ENCODE results near the gene SALL3.

SALL3 gene

DNA sequence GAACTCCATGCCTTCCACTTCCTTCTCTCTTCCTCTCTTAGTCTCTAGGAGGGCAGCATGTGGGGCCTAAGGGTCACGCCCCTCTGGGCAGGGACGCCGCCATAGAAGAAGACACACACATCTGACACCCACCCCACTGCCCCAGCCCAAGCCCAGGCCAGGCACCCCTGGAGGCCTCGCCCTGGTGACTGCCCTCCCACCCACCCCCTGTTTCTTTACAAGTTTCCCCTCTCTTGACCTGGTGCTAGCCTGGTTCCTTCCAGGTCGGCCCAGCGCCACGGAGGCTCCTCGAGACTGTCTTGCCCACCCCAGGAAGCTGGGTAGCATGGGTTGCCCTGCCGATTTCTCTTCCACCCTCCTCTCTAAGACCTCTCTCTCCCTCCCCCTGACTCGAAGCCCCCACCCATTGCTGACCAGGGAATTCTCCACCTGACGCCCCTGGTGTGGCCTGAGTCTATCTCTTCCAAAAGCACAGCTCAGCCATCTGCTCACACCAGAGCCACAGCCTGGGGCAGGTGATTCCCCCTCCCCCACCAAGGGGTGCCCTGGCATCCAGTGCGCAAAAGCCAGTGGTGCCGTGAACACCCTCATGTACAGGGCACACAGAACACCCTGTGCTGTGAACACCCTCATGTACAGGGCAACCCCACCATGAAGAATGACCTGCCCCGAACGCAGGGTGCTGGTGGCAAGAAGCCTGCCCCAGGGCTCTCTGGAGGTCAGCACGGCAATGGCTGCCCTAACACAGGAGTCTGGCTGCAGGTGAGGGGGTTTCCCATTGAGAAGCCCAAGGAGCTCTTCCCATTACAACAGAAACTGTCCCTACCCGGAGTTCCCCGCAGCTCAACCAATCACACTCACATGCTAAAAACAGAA is 13.5 kb upstream of the SALL3 start:
- DNase-seq: no peak

DNA sequence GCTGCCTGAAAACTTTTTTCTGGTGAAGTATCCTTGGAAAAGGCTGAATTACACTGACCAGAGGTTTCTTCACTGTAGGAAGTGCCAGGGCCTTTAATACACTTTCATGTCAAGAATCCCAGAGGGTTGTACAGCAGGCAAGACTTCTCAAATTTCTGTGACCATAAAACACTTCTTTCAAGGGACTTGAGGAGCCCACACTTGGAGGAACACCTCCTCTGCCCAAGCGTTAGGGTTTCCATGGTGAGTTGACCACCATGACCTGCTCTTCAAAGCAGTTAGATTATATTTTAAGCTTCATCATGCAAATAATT is 12.9 kb upstream of the SALL3 start:
- DNase-seq: no peak

DNA sequence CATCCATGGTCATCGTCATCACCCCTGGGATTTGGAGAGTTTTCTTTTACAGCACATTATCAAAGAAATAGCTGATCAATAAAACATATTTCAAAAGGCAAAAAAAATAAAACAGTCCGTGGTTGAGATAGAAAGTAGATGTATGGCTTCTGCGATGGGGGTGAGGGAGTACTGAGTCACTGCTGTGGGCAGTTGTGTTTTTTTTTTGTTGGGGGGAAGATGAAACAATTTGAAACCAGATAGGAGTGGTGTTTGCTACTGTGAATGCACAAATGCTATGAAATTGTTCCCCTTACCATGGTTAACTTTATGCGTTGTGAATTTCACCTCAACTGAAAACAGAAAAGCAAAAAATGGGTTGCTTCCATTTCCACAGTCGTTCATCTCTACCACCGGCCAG is 11.9 kb upstream of the SALL3 start:
- DNase-seq: no peak

DNA sequence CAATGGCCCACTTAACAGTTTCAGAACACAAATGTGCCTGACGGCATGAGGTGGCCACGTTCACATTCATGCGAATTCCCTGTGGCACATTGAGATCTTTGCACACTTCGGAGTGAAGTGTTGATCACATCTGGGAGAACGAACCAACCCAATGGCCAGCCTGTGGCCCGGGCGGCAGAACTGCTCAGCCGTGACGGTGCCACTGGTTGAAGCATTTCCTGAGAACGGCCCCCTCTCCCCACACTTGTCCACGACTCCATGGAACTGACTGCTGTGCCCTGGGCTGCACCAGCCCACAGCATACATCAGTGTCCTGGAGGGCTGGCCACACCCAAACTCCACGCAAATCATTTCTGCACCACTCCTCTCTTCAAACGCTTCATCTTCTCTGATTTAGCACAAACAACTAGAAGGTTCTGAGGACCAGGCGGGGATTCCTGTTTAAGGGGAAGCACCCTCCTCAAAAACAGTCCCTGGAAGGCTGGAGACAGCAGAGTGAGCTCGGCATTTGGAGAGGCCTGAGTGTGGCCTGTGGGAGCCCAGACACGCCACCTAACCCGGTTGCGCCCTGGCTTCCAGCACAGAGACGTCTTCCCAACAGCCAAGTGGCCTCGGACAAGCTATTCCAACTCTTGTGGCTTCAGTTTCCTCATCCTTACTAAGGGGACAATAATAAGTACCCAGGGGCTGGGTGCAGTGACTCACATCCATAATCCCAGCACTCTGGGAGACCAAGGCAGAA is 9.9 kb upstream of the SALL3 start:
- DNase-seq: no peak

DNA sequence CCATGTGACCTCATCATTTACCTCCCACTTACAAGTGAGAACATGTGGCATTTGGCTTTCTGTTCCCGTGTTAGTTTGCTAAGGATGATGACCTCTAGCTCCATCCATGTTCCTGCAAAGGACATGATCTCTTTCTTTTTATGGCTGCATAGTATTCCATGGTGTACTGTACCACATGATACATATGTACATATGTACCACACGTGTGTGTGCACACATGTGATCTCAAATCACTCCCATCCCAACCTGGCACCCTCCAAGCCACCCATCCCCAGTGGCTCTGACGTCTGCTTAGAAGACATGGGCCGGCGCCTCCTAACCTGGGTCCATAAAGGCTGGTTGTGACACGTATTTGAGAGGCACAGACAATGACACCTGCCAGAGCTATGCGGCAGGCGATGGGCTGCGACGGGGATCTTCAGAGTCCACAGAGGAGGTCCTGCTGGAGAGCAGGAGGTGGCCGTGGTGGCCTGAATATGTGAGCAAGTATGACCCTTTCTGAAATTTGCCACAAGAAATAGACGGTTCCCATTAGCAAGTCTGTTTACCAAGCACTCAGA is 8.8 kb upstream of the SALL3 start:
- no peak for DNase-seq

DNA sequence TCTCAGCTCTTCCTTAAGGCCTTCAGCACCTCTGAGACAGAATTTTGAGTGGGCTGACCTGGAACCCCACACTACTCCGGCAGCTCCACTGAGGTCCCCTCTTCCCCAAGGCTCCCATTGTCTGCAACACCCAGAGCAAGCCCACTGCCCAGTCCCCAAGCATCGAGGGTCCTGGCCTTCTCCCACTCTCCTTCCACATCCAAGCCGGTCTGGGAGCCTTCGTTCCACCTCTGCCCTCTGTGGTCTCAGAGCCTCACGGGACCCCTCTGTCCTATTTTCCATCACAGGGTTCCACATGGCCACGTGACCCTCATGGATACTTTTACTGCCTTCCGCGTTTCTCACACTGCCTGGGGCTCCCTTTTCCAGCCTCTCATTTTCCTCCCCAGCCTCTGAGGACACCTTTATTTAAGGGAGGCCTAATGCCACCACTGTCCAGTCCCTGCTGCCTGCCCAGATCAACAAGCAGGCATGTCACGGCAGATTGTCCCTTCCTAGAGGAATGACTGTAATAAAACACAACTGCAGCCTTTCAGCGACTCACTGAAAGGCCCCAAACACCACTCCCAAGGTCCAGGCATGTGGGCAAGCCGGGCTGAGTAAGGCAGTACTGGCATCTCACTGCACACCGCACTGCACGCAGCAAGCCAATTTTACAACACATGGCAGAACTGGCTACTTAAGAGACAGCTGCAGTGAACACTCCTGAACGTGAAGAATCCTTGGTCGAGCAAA is 7.9 kb upstream of the SALL3 start:
- DNase-seq: no peak

DNA sequence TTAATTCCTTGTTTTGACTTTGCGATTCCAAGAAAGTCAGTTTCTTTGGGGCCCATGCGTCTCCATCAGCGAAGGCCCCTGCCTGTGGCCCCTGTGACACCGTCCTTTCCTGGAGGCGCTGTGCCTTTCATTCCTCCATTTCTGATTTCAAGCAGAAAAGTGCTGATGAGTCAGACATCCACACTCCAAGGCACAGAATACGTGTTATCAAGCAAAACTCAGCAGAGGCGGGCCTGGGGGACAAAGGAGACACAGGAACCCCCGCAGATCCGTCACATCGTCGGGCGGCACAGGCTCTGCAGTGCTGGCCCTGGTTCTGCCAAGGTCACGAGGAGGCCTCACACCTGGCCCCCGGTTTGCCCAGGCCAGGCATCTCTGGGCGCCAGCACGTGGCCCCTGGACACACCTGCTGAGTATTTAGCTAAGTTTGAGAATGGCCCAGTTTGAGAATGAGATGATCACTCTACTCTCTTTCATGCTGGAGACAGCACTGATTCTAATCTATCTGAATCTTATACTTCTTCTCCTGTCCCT is 7.2 kb upstream of the SALL3 start:
- DNase-seq: no peak

DNA sequence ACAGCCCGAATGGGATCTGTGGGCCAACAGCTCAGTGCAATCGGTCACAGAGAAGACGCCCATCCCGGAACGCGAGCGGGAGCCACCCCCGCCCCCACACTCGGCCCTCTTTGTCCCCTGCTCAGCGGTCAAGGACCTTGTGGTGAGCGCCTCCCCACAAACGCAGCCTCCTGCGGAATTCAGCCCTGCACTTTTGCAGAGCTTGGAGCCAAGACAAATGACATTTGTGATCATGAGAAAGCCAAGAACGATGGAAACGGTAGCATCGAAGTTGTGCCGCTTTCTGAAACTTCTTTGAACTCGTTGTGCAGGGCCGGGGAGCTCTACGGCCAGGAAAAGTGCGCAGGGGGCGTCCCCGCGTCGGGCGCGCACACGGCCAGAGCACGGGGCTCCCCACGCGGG is 6.7 kb upstream of the SALL3 start:
- no peak for DNase-seq

DNA sequence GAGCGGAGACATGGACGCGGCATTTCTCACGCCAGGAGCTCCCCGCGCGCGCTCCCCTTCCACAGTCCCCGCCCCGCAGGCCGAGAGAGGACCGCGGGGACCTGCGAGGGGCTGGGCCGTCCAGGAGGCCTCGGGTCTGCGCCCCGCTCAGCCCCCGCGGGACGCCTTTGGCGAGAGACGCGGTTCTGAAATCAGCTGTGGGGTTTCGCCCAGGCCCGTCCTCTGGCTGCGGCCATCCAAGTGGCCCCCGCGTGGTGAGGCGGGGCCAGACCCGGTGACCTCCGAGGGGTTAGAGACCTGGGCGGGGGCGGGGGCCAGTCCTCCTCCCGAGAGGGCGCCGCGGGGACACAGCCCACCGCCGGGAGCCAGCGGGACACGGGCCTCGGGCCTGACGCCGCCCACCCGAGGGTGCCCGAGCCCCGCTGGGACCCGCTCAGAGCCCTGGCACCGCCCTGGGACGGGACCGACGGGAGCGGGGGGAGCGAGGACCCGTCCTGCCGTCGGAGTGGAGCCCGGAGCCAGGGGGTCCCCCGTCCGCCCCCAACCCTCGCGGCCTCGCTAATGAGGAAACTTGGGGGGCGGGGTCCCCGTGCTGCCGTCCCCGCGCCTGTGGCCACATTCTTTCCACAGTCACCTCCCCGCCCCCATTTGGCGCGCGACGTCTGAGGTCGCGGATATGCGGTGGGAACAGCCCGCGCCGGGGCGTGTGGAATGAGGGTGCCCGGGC is 6.1 kb upstream of the SALL3 start:
- DNase-seq: no peak

DNA sequence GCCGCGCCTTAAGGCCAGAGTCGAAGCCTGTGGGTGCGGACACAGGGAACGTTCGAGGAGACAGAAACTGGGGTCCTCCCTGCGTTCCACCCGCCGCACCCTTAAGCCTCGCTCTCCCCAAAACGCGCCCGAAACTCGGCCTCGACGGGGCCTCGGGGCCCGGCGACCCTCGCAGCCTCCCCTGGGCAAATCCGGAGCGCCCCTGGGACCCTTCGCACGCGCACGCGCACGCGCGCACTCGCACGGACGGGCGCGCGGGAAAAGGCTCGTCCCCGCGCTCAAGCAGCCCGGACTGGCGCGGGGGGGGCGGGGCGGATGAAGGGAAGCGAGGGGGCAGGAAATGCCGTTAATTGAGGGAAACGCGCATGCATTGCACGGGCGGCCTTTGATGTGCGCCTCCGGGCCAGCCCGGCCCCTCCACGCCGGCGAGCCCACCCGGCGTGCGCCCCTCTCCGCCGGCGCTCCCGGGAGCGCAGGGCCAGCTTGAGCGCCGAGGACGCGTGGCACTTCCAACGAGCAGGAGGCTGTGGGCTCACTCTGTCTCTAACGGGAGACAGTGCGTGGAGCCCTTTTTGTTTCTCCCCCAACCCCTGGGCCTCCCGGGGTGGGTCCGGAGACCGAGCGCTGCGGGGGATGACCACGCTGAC is 5.4 kb upstream of the SALL3 start:
- DNase-seq: no peak

DNA sequence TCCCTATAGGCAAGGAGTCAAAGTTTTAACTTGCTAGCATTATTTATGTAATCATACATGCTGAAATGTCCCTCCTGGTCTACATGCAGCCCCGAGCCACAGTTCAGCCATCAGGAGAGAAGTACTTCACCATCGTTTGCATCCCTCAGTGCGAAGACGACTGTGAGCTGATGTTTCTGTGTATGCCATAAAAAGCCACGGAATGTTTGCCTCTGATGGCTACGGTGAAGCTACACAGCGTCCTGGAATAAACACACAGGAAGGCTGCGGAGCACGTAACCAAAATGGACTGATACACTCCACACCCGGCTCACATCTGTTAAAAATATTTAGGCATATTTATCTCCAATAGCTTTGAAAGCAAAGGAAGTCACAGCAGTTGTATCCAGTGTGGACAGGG is 4.3 kb upstream of the SALL3 start:
- no peak for DNase-seq

DNA sequence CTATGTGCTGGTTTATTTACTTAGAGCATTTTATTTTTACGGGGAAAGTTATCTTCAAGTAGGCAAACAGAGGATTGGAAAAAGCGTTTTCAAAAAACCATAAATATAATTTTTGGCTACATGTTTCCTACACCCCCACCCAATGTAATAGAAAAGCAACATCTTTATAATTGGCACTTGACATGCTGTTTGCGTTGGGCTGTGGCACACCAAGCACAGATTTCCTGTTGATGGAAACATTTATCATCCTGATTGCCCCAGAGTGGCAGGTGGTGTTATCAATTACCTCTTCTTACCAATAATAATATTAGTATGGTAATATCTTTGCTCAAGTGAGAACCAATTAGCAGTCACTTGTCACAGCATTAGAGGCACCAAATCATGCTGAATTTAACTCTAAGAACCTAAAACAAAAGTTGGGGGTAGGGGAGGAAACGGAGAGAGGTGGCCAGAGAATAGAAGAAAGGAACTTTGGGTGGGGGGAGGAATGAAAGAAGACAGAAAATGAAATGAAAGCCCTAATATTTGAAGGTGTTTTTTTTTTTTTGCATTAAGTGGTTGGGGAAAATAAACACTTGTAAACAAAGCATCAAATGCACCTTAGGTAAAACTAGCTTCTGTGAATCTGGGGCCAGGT is 3.8 kb upstream of the SALL3 start:
- no peak for DNase-seq

DNA sequence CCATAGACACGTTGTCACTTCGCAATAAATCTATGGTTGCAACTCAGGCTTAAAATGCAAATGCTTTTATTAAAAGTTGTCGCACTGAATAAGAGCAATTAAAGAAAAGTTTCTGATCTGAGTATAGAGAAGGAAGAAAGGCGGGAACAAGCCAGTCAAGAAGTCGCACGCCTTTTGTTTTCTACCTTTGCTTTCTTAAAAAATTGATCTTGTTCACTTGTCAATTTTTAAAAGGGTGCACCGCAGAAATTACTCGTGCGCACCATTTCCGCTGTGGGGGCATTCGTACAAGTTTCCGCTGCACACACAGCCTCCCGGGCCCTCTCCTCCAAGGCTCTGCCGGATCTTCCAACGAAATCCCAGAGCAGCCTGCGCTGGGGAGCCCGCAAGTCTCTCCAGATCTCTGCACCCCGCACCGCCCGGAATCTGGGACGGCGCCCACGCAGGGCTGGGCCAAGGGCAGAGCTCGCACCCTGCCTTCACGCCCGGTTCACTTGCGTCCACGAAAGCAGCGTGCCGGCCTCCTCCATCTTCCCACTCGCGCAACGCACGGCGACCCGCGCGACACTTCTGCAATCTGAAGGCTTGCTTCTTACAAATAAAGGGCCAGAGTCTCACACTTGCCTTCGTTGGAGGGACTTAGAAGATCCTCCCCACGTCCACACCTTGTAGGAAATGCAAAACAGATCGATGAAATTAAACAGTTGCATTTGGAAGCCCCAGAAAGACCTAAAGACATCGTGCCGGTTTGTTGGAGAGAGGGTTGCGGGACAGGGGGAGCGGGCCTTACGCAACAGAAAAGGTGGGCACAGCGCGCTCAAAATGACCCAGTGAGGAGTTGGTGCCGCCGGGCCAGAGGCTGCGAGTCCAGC is 2.6 kb upstream of the SALL3 start:
- DNase-seq: peak in 1 of 4 experiments; percentile 1

DNA sequence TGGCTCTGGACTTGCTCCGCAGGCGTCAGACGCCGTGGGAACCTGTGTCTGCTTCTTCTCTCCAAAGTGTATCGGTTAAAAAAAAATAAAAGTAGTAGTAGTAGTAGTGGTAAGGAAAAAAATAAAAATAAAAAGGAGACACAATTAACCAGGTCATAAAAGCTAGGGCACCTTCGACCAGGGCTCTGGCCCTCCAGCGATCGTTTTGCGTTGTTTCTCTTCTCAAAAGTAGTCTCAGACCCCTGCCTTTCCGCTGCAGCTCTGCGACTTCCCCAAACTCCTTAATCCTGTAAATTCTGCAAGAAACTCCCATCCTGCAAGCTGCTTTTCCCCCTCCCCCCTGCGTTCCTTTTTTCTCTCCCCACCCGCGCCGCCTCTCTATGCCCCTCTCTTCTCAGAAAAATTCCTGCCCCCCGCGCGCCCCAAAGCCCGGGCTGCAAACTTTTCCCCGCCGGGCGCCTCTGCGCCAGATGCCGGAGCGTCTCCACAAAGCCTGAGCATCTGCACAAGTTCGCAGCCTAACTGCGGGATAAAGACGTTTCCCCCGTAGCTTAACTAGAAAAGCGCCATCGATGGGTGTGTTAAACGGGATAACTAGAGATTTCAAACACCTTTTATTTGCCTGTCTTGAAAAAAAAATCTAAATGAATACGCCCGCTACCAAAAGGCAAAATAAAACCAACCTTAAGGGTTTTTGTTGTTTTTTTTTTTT is 1.8 kb upstream of the SALL3 start:
- DNase-seq: no peak

DNA sequence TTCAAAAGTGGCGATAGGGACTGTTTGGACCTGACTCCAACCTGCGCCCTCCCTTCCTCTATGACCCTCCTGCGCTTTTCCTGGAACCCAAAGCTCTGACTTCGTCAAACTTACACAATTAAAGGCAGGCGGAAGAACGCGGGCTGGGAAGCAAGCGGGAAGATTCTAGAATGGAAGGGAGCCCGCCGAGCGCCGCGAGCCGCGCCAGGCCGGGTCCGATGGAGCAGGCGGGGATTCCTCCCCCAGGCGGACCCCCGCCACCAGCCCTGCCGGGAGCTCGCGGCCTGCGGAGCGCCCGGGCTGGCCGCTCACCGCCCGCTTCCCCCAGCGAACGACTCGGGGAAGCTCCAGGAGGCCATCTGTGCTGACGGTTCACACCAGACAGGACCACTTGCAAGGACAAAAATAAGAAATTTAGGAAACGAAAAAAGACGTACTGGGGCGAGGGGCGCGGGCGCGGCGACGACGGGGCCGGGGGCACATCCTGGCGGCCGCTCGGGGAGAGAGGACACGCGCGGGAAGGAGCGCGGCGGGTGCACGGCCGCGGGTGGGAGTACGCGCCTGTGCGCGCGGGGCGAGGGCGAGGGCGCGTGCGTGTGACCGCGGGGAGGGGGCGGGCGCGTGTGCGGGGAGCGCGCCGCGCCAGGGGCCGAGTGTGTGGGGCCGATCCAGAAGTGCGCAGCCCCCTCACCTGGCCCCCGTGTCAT is 1.1 kb upstream of the SALL3 start:
- no peak for DNase-seq

DNA sequence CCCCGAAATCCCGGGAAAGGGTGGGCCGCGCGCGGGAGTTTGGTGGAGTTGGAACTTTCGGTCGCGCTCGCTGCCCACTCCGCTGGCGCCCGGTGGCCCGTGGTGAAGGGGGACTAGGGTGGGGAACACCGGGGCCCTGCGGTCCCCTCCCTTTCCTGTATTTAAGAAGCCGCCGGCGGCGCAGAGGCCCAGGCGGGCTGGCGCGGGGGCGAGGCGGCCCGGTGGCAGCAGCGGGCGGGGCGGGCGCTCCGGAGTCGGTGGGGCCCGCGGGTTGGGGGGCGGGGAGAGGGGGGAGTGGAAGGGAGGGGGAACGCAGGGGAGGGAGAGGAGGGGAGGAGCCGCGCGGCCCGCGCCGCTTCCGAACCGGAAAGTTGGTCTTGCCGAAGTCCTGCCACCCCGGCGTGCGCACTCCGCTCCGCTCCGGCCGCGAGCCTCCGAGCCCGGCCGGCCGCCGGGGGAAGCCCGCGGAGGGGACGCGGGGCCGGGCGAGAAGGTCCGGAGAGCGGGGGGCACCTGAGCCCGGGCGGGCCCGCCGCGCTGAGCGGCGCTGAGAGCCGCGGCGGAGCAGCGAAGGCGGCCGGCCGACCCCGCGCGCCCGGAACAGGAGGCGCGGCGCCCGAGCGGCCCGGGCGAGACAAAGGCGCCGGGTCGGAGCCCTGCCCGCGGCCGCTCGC is 425 bp upstream of the SALL3 start:
- peak in 1 of 4 experiments; percentile 22 for DNase-seq

DNA sequence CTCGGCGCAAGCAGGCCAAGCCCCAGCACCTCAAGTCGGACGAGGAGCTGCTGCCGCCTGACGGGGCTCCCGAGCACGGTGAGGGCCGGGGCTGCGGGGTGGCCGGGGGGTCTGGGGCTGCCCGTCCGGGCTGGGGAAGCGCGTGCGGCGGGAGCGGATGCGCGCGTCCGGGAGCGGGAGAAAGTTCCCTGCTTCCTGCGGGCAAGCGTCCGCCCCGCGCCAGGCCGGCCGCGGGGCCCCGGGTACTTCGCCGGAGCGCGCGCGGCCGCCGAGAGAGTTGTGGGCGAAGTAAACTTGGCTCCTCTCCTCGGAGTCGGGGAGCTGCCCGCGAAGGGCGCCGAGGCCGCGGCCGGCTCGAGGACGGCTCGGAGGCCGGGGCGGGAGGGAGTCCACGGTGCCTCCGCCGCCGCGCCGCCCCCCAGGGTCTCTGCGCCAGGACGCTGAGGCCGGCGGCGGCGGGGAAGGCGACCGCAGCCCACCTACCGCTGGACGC is 707 bp downstream of the SALL3 start:
- peak in 1 of 4 experiments; percentile 13 for DNase-seq

DNA sequence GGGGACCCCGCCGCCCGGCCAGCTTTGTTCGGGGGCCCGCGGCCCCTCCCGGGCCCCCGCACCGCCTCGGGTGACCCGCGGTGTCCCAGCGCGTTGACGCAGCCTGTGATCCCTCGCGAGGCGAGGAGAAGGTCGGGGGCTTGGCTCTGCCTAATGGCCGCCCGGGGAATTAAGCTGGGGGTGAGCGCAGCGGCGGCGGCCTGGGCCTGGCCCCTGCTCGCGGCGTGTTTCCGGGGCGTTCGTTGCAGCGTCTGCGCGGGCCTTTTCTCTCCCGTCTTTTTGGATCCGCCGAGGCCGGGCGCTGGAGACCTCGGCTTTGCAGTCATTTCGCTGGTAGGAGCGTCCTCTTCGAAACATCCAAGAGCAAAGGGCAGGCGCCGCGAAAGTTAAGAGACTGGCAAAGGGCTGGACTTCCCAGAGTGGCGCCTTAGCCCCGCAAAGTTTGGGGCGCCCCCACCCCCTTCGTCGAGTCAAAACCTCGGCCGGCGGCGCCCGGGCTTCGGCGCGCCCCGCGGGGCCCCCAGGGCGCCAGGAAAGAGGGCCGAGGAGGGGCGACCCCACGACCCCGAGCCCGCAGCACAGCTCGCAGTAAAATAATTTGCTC is 1.3 kb downstream of the SALL3 start:
- no peak for DNase-seq
